CD4-positive, alpha-beta T cell (primary cell): ENCODE results near the gene HORMAD2. TPM values are rescaled to one million over a fixed set of nuclear protein-coding genes. Genes with fewer than 3 reads are reported as not detected.
"Not testable (repeated sequence)": the region's sequence is repeated elsewhere in the genome, so short reads cannot be mapped to it uniquely, and the experiment has no call there.

Experiments
- ATAC-seq: fragments of 200-7000 bp; cut with Tn5 transposase; one replicate; pipeline ENCODE4 v1.10.0; 2022; ENCODE audit warnings: mild to moderate bottlenecking; ENCODE audit not compliant: poor library complexity
- CTCF ChIA-PET: fragments of 350-600 bp; sonication (Branson Sonifier 250); formaldehyde crosslinking; loops from one replicate; lab custom pipeline; 2021; ENCODE audit warnings: antibody characterized with exemption, inconsistent platforms; lab: Charles Lee
- POLR2A ChIA-PET: fragments of 350-600 bp; sonication (Branson Sonifier 250); formaldehyde crosslinking; loops from one replicate; lab custom pipeline; 2021; ENCODE audit warnings: antibody characterized with exemption, inconsistent platforms; lab: Charles Lee
- DNase-seq, 14 experiments: peaks; one replicate each; pipeline ENCODE4 v3.0.0-alpha.2; 2013 to 2020; ENCODE audit warnings: mixed read lengths in 2 of 14
- H3K27ac ChIP-seq, 2 donors: one replicate each; pipeline versions ENCODE4 v1.5.1 to v1.7.0; 2013; ENCODE audit warnings: low read length in 2 of 2, low read depth in 1 of 2, mild to moderate bottlenecking in 1 of 2
- H3K27me3 ChIP-seq, 2 experiments: 1 replicate in 1 of 2; 2 replicates in 1 of 2; pipeline versions ENCODE4 v1.6.1 to v1.7.0; 2013; ENCODE audit warnings: low read length in 2 of 2, control low read depth in 1 of 2, mild to moderate bottlenecking in 1 of 2, moderate library complexity in 1 of 2; ENCODE audit not compliant: insufficient read depth in 2 of 2, control insufficient read depth in 1 of 2
- H3K36me3 ChIP-seq: one replicate; pipeline ENCODE4 v1.6.1; 2013; ENCODE audit warnings: low read length, control low read depth; ENCODE audit not compliant: insufficient read depth
- H3K4me1 ChIP-seq: one replicate; pipeline ENCODE4 v1.6.1; 2013; ENCODE audit warnings: low read length, control low read depth; ENCODE audit not compliant: insufficient read depth
- H3K4me3 ChIP-seq: one replicate; pipeline ENCODE4 v1.5.1; 2013; ENCODE audit warnings: mild to moderate bottlenecking, low read length, moderate library complexity
- H3K9me3 ChIP-seq, 2 experiments: 1 replicate in 1 of 2; 2 replicates in 1 of 2; pipeline versions ENCODE4 v1.6.1 to v1.7.0; 2013; ENCODE audit warnings: low read length in 2 of 2, mild to moderate bottlenecking in 2 of 2, control low read depth in 1 of 2, moderate library complexity in 1 of 2; ENCODE audit not compliant: control insufficient read depth in 1 of 2, insufficient read depth in 1 of 2
- H3K27ac Mint-ChIP-seq: one replicate; pipeline ENCODE4 v1.8.0; 2020; ENCODE audit warnings: mixed read lengths
- H3K27me3 Mint-ChIP-seq: one replicate; pipeline ENCODE4 v1.8.0; 2021; ENCODE audit warnings: mixed read lengths
- H3K36me3 Mint-ChIP-seq: one replicate; pipeline ENCODE4 v1.8.0; 2021; ENCODE audit warnings: low read depth, mixed read lengths
- H3K4me1 Mint-ChIP-seq: one replicate; pipeline ENCODE4 v1.8.0; 2021; ENCODE audit warnings: low read depth, mixed read lengths
- H3K4me3 Mint-ChIP-seq: one replicate; pipeline ENCODE4 v1.8.0; 2020; ENCODE audit warnings: mild to moderate bottlenecking, mixed read lengths
- H3K9me3 Mint-ChIP-seq: one replicate; pipeline ENCODE4 v1.8.0; 2020; ENCODE audit warnings: mixed read lengths
- intact Hi-C, 2 experiments: fragments of 100-400 bp; cut with DNase I in 1 of 2; cut with micrococcal nuclease in 1 of 2; formaldehyde crosslinking; loops; one replicate each; pipeline versions ENCODE4 v1.15.1 to v1.9.0; 2023 to 2025; cut with DNase I, micrococcal nuclease
- total RNA-seq, 174 experiments: library from RNA in 2 of 174; stranded (reverse) in 2 of 174; gene quantifications; one replicate each; pipeline ENCODE4 v1.2.3 and lab custom pipeline; 2021 to 2026
- TF ChIP-seq, protein P1 (sequence below): fragments of 200-600 bp; IDR thresholded peaks from one replicate; pipeline ENCODE4 v1.8.0; 2022; ENCODE audit warnings: antibody characterized with exemption, mild to moderate bottlenecking

HORMAD2 gene
- total RNA-seq, 2 experiments from 2014 or later: not detected

DNA sequence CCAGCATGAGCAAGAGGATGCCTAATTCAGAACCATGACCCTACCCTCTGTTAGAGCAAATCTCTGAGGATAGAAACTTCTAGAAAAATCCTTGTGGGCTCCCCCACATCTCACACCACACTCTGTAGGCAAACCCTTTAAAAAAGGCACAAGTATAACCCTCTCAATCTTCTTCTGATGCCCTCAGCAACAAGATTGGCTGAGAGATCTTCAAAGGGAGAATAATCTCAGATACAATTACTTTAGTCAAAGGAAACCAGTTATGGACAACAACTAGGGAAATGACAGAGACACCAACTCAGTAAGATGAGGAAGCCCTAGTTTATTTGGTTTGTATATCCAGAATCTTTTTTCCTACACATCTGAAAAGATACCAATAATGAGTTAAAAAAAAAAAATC is 117.1 kb downstream of the HORMAD2 start:
- Mint-ChIP-seq H3K4me3 (no peak overlapping the region), H3K27ac (no peak overlapping the region), H3K4me1 (peaks cover 53% of the 10 kb centered on the region), H3K36me3 (no peaks in the 10 kb centered on the region), H3K9me3 (no peaks in the 10 kb centered on the region), H3K27me3 (no peaks in the 10 kb centered on the region)
- Histone ChIP-seq H3K9me3 (no peaks in the 10 kb centered on the region), H3K4me3 (no peak overlapping the region), H3K36me3 (no peaks in the 10 kb centered on the region), H3K27me3 (no peaks in the 10 kb centered on the region), H3K4me1 (peaks cover 26% of the 10 kb centered on the region), H3K27ac (no peak overlapping the region)
- ChIA-PET POLR2A (no interaction called here), CTCF (no interaction called here)
- no peak for ATAC-seq
- no peak for DNase-seq
- TF ChIP-seq, protein P1, sequence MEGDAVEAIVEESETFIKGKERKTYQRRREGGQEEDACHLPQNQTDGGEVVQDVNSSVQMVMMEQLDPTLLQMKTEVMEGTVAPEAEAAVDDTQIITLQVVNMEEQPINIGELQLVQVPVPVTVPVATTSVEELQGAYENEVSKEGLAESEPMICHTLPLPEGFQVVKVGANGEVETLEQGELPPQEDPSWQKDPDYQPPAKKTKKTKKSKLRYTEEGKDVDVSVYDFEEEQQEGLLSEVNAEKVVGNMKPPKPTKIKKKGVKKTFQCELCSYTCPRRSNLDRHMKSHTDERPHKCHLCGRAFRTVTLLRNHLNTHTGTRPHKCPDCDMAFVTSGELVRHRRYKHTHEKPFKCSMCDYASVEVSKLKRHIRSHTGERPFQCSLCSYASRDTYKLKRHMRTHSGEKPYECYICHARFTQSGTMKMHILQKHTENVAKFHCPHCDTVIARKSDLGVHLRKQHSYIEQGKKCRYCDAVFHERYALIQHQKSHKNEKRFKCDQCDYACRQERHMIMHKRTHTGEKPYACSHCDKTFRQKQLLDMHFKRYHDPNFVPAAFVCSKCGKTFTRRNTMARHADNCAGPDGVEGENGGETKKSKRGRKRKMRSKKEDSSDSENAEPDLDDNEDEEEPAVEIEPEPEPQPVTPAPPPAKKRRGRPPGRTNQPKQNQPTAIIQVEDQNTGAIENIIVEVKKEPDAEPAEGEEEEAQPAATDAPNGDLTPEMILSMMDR: no peak
- intact Hi-C loops: no loop called here

DNA sequence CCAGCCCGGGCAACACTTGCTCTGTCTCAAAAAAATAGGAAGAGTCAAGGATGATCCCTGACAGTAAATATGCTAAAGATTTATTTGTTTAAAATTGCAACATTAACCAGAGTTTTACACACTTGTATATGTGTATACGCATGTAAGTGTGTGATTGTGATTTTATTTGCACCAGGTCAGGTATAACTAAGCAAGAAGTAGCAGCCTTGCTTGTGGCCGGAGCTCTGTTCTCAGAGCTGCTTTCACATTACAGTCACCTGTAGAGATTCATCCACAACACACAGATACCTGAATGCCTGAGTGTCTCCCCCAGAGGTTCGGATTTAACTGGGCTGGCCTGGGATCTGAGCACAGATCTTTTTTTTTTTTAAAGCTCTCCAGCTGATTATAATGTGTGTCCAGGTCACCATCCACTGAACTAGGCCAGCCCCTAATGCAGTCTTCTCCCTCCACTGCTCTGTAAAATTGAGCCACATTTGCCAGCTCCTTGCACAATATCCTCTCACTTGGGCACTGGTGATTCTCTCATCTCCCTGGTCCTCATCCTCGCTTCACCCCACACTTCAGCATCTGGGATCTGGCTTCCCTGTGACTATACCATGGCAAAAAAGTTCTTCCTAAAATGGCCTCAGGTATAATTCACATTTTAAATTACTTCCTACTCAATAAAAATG is 118.0 kb downstream of the HORMAD2 start:
- DNase-seq: no peak
- CTCF ChIA-PET: no interaction called here

DNA sequence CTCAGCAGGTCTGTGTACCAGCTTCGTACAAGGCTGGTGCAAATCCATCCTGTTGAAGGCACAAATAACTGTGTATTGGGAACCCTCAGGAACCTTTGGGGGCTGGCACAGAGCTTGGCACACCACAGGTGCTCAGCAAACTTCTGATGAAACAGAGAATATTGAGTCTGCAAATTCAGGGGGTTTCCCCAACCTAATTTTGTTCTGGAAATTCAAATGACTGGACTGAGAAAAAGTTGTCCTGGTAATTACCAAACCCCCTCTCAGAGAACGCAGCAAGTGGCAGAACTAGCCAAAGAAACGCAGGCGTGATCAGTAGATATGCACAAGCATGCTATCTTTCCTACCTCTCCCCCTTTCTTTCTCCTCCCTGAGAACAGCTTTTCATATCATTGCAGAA is 118.7 kb downstream of the HORMAD2 start:
- H3K36me3 Mint-ChIP-seq: no peaks in the 10 kb centered on the region
- Histone ChIP-seq H3K4me1 (peaks cover 20% of the 10 kb centered on the region), H3K36me3 (no peaks in the 10 kb centered on the region), H3K9me3 (no peaks in the 10 kb centered on the region), H3K4me3 (no peak overlapping the region), H3K27ac (no peak overlapping the region), H3K27me3 (no peaks in the 10 kb centered on the region)
- ATAC-seq: no peak
- no peak overlapping the region for H3K4me3 Mint-ChIP-seq
- H3K27ac Mint-ChIP-seq: no peak overlapping the region
- H3K9me3 Mint-ChIP-seq: no peaks in the 10 kb centered on the region
- POLR2A ChIA-PET: interaction anchor here (0.5 kb wide), 1 partner anchor 21 kb away, joined by 3 read pairs; no protein-coding TSS in a partner anchor
- H3K4me1 Mint-ChIP-seq: peaks cover 41% of the 10 kb centered on the region
- intact Hi-C loops: no loop called here
- DNase-seq: no peak
- TF ChIP-seq, protein P1: no peak
- H3K27me3 Mint-ChIP-seq: no peaks in the 10 kb centered on the region
- CTCF ChIA-PET: no interaction called here

More for the DNA sequence above, 118.0 kb downstream of the HORMAD2 start:
- POLR2A ChIA-PET: interaction anchor here (0.5 kb wide), 1 partner anchor 21 kb away, joined by 3 read pairs; no protein-coding TSS in a partner anchor
- Mint-ChIP-seq H3K4me3 (no peak overlapping the region), H3K36me3 (no peaks in the 10 kb centered on the region), H3K27me3 (no peaks in the 10 kb centered on the region), H3K4me1 (peaks cover 44% of the 10 kb centered on the region), H3K27ac (no peak overlapping the region), H3K9me3 (no peaks in the 10 kb centered on the region)
- ATAC-seq: no peak
- H3K27me3 ChIP-seq: no peaks in the 10 kb centered on the region
- no peak overlapping the region for H3K4me3 ChIP-seq
- TF ChIP-seq, protein P1: no peak
- no peak overlapping the region for H3K27ac ChIP-seq
- intact Hi-C loops: no loop called here
- peaks cover 23% of the 10 kb centered on the region for H3K4me1 ChIP-seq
- H3K9me3 ChIP-seq: no peaks in the 10 kb centered on the region
- no peaks in the 10 kb centered on the region for H3K36me3 ChIP-seq

DNA sequence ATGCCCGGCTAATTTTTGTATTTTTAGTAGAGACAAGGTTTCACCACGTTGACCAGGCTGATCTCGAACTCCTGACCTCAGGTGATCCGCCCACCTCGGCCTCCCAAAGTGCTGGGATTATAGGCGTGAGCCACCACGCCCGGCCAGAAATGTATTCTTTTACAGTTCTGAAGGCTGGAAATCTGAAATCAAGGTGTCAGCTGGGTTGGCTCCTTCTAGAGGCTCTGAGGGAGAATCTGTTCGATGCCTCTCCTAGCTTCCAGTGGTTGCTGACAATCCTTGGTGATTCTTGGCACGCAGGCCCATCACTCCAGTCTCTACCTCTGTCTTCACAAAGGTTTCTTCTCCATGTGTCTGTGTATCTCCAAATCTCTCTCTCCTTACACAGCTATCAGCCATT is 120.6 kb downstream of the HORMAD2 start:
- intact Hi-C loops, H3K27ac ChIP-seq, H3K27me3 Mint-ChIP-seq, H3K4me3 Mint-ChIP-seq, H3K9me3 ChIP-seq, H3K4me3 ChIP-seq, H3K9me3 Mint-ChIP-seq, H3K27ac Mint-ChIP-seq, CTCF ChIA-PET, H3K36me3 Mint-ChIP-seq, H3K27me3 ChIP-seq, DNase-seq, POLR2A ChIA-PET, ATAC-seq, H3K36me3 ChIP-seq: not testable (repeated sequence)
- peaks cover 26% of the 10 kb centered on the region for H3K4me1 Mint-ChIP-seq
- peaks cover 19% of the 10 kb centered on the region for H3K4me1 ChIP-seq
